ENCODE results near the gene NFAT5. TPM values are rescaled to one million over a fixed set of nuclear protein-coding genes. Genes with fewer than 3 reads are reported as not detected.
"Not testable (repeated sequence)": the region's sequence is repeated elsewhere in the genome, so short reads cannot be mapped to it uniquely, and the experiment has no call there.

Gene NFAT5
- total RNA-seq, 1 experiment from 2014 or later = 21.0 TPM

DNA sequence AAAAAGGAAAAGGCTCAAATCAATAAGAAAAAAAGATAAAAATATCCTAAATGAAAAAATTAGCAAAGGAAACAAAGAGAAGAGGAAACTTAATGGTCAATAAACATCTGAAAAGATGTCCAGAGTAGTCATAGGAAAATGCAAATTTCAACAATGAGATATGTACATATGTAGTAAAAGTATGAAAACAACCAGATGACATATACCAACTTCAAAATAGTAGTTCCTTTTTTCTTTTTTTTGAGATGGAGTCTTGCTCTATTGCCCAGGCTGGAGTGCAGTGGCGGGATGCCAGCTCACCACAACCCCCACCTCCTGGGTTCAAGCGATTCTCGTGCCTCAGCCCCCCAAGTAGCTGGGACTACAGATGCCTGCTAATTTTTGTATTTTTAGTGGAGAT is 21.7 kb upstream of the NFAT5 start:
- H4K8ac ChIP-seq (replicated peaks; ENCODE audit: insufficient read length, low read depth, low read length) = no peak overlapping the region
- H2AFZ ChIP-seq (ENCODE audit: low read length) = no peak overlapping the region
- no peak overlapping the region for H3K4me3 Mint-ChIP-seq

GRCh38 chr16:69546663-69547062 is 19.1 kb upstream of the NFAT5 start:
- H3K9ac ChIP-seq (ENCODE audit: extremely low read depth, insufficient read length, low read length); H3K79me1 ChIP-seq (ENCODE audit: insufficient read depth, low read depth, low read length, poor library complexity, severe bottlenecking); H3K27me3 Mint-ChIP-seq (ENCODE audit: low read depth); H3K9me3 ChIP-seq (ENCODE audit: control insufficient read depth, low read depth, low read length); H4K8ac ChIP-seq (replicated peaks; ENCODE audit: insufficient read length, low read depth, low read length); H3K4me3 Mint-ChIP-seq; H3K4me1 ChIP-seq (ENCODE audit: insufficient read depth, low read length); H4K5ac ChIP-seq (ENCODE audit: insufficient read length, low read depth, low read length); H3K23me2 ChIP-seq (ENCODE audit: insufficient read length, low read depth, low read length, poor library complexity, severe bottlenecking); H3K79me2 ChIP-seq (ENCODE audit: insufficient read depth, low read length); H3K4me1 Mint-ChIP-seq; H3K9me3 Mint-ChIP-seq; H3K27ac ChIP-seq (ENCODE audit: insufficient read length, low read depth, low read length); H2BK12ac ChIP-seq (ENCODE audit: insufficient read length, low read depth, low read length); H2BK20ac ChIP-seq (ENCODE audit: low read depth, low read length, poor library complexity, severe bottlenecking); H3K4ac ChIP-seq (ENCODE audit: low read depth, low read length); H4K20me1 ChIP-seq (ENCODE audit: control insufficient read depth, insufficient read depth, insufficient read length); H3T11ph ChIP-seq (ENCODE audit: low read length); H3K14ac ChIP-seq (ENCODE audit: insufficient read depth, low read length); H3K27ac Mint-ChIP-seq; H3K18ac ChIP-seq (ENCODE audit: insufficient read length, low read depth, low read length); H2BK120ac ChIP-seq (ENCODE audit: low read depth, low read length, poor library complexity, severe bottlenecking); H3K27me3 ChIP-seq (ENCODE audit: insufficient read depth, low read length); DNase-seq; H3K4me2 ChIP-seq (ENCODE audit: insufficient read depth, insufficient read length, low read length); H2BK15ac ChIP-seq (ENCODE audit: low read depth, low read length); H3K36me3 Mint-ChIP-seq (ENCODE audit: insufficient read depth in 1 of 3, low read depth in 3 of 3); H2BK5ac ChIP-seq (ENCODE audit: insufficient read length, low read length); H2AK5ac ChIP-seq (ENCODE audit: insufficient read length, low read length); H3K23ac ChIP-seq (ENCODE audit: insufficient read length, low read depth, low read length); H2AFZ ChIP-seq (ENCODE audit: low read length); H3K56ac ChIP-seq (ENCODE audit: insufficient read length, low read depth, low read length); H4K91ac ChIP-seq (ENCODE audit: insufficient read length, low read depth, low read length): not testable (repeated sequence)
- WGBS (ENCODE audit: extremely low coverage, insufficient read length, low lambda C conversion rate) = no CpG with 5 or more reads among the region's 6 CpGs

More for the DNA sequence above, 21.7 kb upstream of the NFAT5 start:
- no peaks in the 10 kb centered on the region for H3K79me1 ChIP-seq (ENCODE audit: insufficient read depth, low read depth, low read length, poor library complexity, severe bottlenecking)
- H4K20me1 ChIP-seq (ENCODE audit: control insufficient read depth, insufficient read depth, insufficient read length) = no peaks in the 10 kb centered on the region
- no peaks in the 10 kb centered on the region for H3K4me1 ChIP-seq (ENCODE audit: insufficient read depth, low read length)
- H3K27ac ChIP-seq (ENCODE audit: insufficient read length, low read depth, low read length) = no peak overlapping the region
- no peak overlapping the region for H2BK5ac ChIP-seq (ENCODE audit: insufficient read length, low read length)
- no peak overlapping the region for H4K5ac ChIP-seq (ENCODE audit: insufficient read length, low read depth, low read length)
- TF ChIP-seq, protein P1, sequence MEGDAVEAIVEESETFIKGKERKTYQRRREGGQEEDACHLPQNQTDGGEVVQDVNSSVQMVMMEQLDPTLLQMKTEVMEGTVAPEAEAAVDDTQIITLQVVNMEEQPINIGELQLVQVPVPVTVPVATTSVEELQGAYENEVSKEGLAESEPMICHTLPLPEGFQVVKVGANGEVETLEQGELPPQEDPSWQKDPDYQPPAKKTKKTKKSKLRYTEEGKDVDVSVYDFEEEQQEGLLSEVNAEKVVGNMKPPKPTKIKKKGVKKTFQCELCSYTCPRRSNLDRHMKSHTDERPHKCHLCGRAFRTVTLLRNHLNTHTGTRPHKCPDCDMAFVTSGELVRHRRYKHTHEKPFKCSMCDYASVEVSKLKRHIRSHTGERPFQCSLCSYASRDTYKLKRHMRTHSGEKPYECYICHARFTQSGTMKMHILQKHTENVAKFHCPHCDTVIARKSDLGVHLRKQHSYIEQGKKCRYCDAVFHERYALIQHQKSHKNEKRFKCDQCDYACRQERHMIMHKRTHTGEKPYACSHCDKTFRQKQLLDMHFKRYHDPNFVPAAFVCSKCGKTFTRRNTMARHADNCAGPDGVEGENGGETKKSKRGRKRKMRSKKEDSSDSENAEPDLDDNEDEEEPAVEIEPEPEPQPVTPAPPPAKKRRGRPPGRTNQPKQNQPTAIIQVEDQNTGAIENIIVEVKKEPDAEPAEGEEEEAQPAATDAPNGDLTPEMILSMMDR (conservative IDR thresholded peaks at IDR 0.05) = no peak
- Mint-ChIP-seq H3K4me1 (no peaks in the 10 kb centered on the region), H3K36me3 (ENCODE audit: insufficient read depth in 1 of 3, low read depth in 3 of 3) (no peaks in the 10 kb centered on the region), H3K9me3 (no peaks in the 10 kb centered on the region), H3K27me3 (ENCODE audit: low read depth) (no peaks in the 10 kb centered on the region), H3K27ac (no peak overlapping the region)
- no peak overlapping the region for H3T11ph ChIP-seq (ENCODE audit: low read length)
- H2BK15ac ChIP-seq (ENCODE audit: low read depth, low read length) = no peak overlapping the region
- no peak overlapping the region for H2BK120ac ChIP-seq (ENCODE audit: low read depth, low read length, poor library complexity, severe bottlenecking)
- no peak overlapping the region for H4K91ac ChIP-seq (ENCODE audit: insufficient read length, low read depth, low read length)
- no peaks in the 10 kb centered on the region for H3K79me2 ChIP-seq (ENCODE audit: insufficient read depth, low read length)
- no peak overlapping the region for H3K14ac ChIP-seq (ENCODE audit: insufficient read depth, low read length)
- H3K23me2 ChIP-seq (ENCODE audit: insufficient read length, low read depth, low read length, poor library complexity, severe bottlenecking) = no peaks in the 10 kb centered on the region
- no peak overlapping the region for H3K4ac ChIP-seq (ENCODE audit: low read depth, low read length)
- no peak overlapping the region for H3K9ac ChIP-seq (ENCODE audit: extremely low read depth, insufficient read length, low read length)
- no peaks in the 10 kb centered on the region for H3K27me3 ChIP-seq (ENCODE audit: insufficient read depth, low read length)
- no CpG with 5 or more reads among the region's 3 CpGs for WGBS (ENCODE audit: extremely low coverage, insufficient read length, low lambda C conversion rate)
- H2BK20ac ChIP-seq (ENCODE audit: low read depth, low read length, poor library complexity, severe bottlenecking) = no peak overlapping the region
- H3K23ac ChIP-seq (ENCODE audit: insufficient read length, low read depth, low read length) = no peak overlapping the region
- DNase-seq = no peak
- no peak overlapping the region for H3K18ac ChIP-seq (ENCODE audit: insufficient read length, low read depth, low read length)
- no peaks in the 10 kb centered on the region for H3K9me3 ChIP-seq (ENCODE audit: control insufficient read depth, low read depth, low read length)
- H2AK5ac ChIP-seq (ENCODE audit: insufficient read length, low read length) = no peak overlapping the region
- no peak overlapping the region for H2BK12ac ChIP-seq (ENCODE audit: insufficient read length, low read depth, low read length)
- H3K4me2 ChIP-seq (ENCODE audit: insufficient read depth, insufficient read length, low read length) = no peak overlapping the region
- H3K56ac ChIP-seq (ENCODE audit: insufficient read length, low read depth, low read length) = no peak overlapping the region

Measured in H9 (cell line).